Measurements from ENCODE around the gene H1-8.
"Not testable (repeated sequence)": the region's sequence is repeated elsewhere in the genome, so short reads cannot be mapped to it uniquely, and the experiment has no call there.

DNA sequence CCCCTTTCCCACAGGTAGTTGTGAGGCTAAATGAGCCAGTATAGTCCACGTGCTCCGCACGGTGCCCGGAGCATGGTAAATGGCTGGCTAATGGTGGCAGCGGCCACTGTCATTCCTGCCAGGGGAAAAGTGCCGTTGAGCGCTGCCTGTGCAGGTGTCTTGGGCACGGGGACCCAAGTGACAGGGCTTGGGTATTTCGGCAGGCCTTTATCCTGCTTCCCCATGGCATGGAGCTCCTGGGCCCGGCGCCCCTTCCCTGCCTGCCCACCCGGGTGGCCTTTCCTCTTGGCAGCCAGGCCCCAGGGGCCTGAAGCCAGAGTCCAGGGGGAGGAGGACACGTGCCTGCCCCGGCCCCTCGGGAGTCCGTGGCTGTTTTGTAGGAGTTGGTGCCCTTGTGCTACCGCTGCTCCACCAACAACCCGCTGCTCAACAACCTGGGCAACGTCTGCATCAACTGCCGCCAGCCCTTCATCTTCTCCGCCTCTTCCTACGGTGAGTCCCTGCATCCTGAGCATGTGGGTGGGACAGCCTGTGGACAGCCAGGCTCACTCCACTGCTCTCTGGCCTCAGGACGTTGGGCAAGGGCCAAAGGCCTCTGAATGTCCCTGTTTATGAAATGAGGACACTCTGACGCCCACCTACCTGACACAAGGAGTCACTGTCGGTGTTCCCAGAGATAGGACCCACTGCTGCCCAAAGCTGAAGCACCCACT, 27.7 kb upstream of the H1-8 start:
- TF ChIP-seq, protein P1, sequence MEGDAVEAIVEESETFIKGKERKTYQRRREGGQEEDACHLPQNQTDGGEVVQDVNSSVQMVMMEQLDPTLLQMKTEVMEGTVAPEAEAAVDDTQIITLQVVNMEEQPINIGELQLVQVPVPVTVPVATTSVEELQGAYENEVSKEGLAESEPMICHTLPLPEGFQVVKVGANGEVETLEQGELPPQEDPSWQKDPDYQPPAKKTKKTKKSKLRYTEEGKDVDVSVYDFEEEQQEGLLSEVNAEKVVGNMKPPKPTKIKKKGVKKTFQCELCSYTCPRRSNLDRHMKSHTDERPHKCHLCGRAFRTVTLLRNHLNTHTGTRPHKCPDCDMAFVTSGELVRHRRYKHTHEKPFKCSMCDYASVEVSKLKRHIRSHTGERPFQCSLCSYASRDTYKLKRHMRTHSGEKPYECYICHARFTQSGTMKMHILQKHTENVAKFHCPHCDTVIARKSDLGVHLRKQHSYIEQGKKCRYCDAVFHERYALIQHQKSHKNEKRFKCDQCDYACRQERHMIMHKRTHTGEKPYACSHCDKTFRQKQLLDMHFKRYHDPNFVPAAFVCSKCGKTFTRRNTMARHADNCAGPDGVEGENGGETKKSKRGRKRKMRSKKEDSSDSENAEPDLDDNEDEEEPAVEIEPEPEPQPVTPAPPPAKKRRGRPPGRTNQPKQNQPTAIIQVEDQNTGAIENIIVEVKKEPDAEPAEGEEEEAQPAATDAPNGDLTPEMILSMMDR (IDR thresholded peaks at IDR 0.05), result not testable (repeated sequence)
- TF ChIP-seq POLR2A (IDR thresholded peaks at IDR 0.05), result not testable (repeated sequence)
